Activated CD4-positive, alpha-beta T cell treated with anti-CD3 and anti-CD28 coated beads, Interleukin-10, Interleukin-2, amounts not matched to agents 100 ng/mL and 50 ng/mL, durations not matched to agents 16 hours and 8 hours (primary cell): ENCODE measurements around the gene NLRP1.
A peak's percentile ranks its signal among the peaks of the same experiment; 100 is the strongest.

Source experiments
- DNase-seq: peaks from one replicate; pipeline ENCODE4 v3.0.0-alpha.2; 2020

NLRP1 gene

DNA sequence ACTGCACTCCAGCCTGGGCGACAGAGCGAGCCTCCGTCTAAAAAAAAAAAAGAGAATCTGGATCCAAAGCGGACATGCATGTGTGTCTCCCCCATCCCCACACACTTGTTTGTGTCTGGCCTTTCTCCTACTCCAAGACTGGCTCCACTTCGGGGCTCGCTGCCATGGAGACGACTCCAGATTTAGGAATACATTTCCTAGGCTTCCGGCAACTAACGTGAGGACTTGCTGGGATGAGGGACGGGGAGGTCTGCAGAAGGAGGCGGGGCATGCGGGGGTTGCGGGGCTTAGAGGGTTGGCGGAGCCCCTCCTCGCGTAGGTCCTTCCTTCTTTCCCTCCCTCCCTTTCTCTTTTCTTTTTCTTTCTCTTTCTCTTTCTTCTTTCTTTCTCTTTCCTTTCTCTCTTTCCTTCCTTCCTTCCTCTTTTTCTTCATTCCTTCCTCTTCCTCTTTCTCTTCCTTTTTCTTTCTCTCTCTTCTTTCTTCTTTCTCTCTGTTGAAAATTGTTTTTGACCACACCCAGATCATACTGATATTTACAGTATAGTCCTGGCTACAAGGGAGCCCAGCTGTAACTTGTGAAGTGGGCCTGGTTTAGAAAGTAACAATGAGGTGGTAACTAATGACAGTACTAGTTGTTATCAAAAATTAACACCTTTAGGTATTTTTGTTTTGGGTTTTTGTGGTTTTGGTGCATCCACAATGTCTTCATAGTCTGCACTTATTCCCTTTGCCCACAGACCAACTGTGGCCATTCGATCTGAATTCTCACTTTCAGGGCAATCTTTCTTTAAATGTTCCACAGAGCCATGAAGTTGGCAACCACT, 72.7 kb downstream of the NLRP1 start:
- DNase-seq, result no peak

DNA sequence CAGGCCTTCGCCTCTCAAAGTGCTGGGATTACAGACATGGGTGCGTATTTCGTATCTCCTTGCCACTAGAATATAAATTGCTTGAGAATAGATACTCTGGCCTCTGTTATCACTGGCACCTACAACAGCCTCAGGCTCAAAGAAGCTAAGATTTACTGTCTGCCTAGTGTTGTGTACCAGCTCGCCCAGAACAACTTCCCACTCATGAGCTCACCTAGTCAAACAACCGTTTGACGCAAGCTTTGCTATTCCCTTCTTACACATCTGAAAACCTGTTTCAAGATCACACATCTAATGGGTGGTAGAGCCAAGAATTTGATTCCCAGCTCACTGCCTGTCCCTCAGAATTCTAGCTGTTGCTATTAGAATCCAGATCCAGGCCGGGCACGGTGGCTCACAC, 73.5 kb downstream of the NLRP1 start:
- no peak for DNase-seq

DNA sequence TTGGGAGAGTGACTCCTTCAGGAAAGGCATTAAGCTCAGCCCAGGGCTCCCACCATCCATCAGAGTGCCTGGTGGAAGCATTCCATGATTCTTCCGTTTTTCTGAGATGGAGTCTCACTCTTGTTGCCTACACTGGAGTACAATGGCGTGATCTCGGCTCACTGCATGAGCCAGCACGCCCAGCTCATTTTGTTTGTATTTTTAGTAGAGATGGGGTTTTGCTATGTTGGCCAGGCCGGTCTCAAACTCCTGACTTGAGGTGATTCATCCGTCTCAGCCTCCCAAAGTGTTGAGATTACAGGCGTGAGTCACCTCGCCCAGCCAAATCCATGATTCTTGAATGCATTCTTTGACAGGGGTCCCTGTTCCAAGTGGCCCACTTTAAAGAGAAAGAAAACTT, 74.8 kb downstream of the NLRP1 start:
- no peak for DNase-seq

DNA sequence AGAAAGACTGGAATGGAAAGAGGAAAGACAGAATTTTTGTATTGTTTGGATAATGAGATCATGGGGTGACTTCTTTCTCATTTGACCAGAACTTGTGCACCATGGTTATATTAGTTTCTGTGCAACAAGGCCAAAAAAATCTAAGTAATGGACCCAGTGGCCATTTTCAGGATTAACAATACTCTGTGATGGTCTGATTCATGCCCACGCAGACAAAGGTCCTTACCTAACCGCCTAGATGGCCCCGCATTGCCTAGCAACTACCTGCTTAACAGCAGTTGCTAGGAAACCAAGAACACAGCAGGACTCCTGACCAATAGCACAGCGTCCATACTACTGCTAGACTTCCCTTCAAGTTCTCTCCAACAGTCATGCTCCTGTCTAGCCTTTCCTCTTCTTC, 75.5 kb downstream of the NLRP1 start:
- DNase-seq, result no peak

DNA sequence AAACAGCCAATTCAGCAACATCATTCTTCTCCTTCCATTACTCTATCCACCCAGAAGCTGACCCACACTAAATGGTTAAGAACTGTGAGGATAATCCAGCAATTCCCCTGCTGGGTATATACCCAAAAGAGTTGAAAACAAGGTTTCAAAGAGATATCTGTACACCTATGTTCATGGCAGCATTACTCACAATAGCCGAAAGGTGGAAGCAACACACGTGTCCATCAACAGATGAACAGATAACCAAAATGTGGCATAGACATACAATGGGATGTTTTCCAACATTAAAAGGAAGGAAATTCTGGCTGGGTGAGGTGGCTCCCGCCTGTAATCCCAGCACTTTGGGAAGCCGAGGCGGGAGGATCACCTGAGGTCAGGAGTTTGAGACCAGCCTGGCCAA, 78.0 kb downstream of the NLRP1 start:
- no peak for DNase-seq

DNA sequence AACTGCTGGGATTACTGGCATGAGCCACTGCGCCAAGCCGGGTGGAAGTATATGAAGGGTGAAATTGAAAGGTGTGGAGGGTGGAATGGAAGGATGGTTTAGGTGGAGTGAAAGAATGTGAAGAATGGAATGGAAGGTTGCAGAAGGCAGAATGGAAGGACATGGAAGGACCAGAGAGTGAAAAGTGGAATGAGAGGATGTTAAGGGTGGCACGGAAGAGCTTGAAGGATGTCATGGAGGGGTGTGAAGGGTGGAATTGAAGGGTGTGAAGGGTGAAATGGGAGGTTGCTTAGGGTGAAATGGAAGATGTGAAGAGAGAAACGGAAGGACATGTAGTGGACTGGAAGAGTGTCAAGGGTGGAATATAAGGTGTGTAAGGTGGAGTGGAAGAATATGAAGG, 81.8 kb downstream of the NLRP1 start:
- no peak for DNase-seq

DNA sequence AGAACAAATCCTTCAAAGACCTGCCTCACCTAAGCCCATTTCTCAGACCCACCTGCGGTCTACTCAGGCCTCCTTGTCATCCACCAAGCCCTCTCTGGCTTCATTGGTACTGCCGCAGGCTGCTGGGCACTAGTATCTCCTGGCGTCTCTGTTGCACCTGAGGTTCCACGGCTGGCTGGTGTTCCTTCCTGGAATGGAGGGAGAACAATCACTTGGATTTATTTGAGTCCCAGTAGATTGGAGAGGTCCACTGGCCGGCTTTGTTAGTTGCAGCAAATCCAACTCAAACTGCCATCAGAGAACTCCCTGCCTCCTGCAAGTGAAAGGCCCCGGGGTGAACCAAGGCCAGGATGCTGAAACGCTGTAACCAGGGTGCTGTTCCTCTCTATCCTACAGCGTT, 82.6 kb downstream of the NLRP1 start:
- no peak for DNase-seq

DNA sequence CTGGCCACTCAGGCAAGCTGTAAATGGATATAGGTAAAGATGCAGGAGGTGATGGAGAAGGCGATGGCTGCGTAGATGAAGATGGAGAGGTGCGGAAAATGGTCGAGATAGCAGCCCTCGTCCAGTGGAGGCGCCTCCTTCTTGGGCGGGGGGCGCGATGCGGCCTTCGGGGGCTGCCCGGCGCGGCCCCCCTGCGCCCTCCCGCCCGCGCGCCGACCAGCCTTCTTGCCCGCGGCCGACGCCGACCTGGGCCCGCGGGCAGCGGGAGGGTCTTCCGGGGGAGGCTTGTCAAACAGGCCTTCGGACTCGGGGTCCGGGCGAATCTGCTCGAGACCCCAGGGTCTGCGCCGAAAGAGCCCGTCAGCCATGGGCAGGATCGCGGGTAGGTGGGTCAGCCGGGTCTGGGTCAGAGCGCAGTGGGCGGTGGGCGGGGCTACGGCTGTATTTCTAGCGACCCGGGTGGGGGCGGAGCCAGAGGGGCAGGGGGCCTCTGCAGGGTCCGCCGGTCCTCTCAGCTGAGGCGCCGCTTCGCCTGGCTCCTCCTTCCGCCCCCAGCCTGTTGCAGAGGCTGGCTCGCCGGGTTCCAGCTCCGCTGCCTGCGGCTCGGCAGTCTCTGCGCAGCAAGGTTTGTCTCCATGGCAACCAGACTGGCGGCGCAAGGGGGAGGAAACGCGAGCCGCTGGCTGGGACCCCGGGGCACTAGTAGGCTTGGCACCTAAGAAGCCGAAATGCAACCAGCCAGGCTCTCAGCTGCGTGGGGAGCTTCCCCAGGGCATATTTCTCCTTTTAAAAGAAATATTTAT, 83.5 kb downstream of the NLRP1 start:
- peak; percentile 77 for DNase-seq

DNA sequence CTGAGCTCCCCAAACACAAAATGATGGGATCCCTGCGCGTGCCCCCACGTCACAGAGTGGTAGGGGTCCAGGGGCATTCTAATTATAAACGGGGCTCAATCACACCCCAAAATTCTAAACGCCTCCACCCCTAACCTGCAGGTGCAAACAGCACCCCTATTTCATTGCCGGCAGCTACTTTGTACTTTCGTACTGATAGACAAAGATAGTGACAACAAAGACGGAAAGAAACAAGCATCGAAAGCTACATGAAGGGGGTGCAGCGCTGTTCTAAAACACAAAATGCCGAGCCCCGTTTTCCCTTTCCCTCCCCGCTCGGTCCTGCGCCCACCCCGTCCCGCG, 84.1 kb downstream of the NLRP1 start:
- DNase-seq, result no peak

DNA sequence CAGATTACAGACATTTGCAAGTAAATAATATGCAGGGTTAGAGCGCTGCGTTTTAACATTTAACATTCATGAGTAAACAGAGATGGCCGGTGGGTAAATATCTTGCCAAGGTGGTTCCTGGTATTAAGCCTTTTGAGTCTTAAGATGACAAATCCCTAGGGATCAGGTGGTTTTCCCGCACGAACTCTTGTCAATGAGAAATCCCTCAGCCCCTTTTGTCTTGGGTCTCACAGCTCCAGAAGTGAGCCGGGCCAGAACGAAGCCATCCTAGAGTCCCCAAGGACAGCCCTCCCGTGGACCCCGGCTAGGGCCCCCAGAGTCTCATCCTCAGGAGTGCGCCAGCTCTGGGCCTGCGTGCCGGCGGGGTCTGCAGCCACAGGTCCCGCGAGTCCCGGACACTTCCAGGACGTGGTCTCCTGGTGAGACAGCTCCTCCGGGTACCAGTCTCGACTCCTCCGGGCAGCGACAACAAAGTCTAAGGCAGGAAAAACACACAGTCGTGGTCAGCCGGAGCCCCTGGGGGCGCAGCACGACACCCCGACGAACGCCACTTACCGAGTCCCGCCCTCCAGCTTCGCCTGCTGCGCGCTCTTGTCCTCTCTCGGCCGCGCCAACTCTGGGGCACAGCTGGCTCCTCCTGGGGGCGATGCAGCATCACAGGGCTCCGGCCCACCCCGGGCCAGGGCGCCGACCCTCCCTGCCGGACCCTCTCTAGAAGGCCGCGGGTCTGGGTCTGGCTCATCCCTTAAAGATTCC, 84.7 kb downstream of the NLRP1 start:
- no peak for DNase-seq

DNA sequence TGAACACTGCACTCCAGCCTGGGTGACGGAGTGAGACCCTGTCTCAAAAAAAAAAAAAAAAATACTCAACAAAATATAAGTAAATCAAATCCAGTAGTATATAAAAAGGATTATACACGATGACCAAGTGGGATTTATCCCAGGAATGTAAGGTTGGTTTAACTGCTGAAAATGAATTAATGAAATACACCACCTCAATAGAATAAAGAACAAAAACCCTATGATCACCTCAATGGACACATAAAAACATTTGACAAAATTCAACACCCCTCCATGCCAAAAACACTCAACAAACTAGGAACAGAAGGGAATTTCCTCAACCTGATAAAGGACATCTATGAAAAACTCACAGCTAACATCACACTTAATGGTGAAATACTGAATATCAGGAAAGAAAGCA, 91.3 kb downstream of the NLRP1 start:
- DNase-seq, result no peak

DNA sequence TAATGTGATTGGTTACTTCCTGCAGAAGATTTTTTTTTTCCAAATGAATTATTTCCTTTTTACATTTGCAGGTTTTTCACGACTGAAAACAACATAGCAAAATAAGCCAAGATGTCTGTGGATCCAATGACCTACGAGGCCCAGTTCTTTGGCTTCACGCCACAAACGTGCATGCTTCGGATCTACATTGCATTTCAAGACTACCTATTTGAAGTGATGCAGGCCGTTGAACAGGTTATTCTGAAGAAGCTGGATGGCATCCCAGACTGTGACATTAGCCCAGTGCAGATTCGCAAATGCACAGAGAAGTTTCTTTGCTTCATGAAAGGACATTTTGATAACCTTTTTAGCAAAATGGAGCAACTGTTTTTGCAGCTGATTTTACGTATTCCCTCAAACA, 95.6 kb downstream of the NLRP1 start:
- no peak for DNase-seq

DNA sequence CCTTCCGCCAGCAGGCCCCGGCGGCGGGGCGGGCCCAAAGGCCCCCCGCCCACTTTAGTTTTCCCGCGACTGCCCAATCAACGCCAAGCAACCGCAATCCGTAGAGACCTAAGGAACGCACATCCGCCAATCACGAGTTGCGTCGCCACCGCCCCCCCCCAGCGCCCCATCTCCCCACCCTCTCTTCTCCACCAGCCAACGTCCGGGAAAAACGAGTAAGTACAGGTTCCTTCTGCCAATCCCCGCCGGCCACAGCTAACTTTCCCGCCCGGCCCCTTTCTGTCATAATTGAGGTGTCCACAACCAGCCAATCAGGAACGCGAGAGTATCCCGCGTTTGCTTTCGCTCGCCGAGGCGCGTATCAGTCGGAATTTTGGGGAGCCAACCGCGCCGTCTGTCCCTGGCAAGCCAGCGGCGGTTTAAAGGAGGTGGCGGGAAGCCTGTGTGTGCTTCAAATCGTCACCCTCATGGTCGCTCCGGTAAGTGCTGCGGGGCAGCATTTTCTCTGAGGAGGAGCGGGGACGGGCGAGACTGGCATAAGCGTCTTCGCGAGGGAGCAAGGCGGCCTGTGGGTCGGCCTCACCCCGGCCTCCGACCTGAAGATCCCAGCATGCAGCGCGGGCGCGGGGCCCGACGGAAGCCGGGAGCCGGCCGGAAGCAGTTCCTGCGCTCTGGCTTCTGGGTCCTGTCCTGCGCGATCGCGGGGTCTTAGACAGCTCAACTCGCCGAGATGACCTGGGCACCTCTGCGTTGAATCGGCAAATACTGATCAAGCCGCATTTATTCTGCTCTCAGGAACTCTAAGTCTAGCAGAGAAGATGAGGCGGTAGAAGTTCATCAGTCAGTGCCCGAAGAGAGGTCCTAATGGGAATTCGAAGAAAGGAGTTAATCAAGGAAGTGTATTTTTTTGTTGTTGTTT, 97.8 kb downstream of the NLRP1 start, which contains the start of gene MIS12:
Gene MIS12, plus strand, starts transcription at position 361 of the 919 bp plus-strand sequence. CDS start 2,297 bp downstream, outside the sequence.
- DNase-seq, result peak; percentile 99

DNA sequence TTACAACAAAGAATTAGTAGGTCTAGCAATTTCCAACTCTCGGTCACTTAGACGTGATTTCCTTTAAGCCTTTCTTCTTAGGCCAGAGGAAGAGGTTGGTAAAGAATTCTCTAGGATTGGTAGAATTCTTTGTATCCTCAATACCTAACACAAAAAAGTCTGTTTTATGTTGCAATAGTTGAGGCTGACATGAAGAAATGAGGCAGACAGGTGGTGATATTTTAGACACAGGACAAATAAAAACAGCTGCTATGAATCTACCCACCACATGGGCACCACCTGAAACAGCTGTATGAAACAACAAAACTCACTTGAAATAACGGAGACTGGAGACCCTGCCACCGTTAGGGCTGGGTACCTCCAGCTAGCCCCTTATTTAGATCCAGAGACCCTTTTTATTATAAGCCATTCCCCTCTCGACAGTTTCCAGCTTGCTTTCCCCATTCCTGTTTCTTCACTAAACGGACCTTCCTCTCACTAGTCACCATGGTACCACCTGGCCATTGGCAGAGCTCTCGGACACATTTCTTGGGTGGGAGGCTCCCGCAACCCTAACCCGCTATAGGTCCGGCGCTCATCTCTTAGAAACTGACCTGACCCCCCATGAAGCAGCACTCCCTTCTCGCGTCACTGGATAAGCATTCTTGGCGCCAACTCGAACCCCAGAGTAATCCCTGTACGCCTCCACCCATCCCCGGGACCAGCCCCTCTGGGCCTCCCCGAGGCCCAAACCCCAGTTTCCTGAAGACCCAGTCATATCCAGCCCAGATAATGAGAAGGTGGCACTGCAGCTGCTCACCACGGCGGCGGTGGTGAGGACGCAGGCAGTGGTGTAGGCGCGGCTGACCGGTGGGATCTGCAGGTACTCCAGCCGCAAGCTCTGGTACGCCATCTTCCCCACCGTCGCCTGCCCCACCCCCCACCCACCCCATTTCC, 98.8 kb downstream of the NLRP1 start, which contains the start of gene DERL2:
Gene DERL2, minus strand, starts transcription at position 909 of the 936 bp plus-strand sequence. Its CDS starts 17 bp downstream, at position 892.
- no peak for DNase-seq

DNA sequence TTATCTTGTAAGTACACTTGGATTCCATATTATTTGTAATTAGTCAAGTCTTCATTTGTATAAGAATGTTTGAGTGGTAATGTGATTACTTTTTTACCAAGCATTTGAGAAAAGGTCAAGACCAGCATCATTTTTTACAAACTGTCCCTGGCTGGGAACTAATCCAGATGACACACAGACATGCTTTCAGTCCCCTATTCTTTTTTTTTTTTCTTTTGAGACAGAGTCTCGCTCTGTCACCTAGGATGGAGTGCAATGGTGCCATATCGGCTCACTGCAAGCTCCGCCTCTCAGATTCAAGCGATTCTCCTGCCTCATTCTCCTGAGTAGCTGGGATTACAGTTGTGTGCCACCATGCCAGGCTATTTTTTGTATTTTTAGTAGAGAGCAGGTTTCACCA, 102.9 kb downstream of the NLRP1 start:
- no peak for DNase-seq

DNA sequence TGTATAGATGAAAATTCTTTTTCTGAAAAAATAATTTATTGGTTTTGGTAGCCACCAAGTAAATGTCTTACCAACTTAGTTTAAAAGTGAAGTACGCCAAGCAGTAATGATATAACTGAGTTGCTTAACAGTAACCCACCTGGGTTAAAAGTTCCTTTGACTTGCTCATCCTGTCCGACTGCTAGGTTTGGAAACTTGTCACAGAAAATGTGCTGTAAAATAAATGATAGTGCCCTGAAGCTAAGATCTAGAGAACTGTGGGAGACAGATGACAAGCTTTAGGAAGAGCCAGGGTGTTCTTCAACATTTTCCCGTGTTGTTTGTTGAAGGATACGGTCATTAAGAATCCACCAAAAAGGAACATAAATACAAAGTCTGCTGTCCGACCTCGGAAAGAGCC, 103.3 kb downstream of the NLRP1 start:
- no peak for DNase-seq

DNA sequence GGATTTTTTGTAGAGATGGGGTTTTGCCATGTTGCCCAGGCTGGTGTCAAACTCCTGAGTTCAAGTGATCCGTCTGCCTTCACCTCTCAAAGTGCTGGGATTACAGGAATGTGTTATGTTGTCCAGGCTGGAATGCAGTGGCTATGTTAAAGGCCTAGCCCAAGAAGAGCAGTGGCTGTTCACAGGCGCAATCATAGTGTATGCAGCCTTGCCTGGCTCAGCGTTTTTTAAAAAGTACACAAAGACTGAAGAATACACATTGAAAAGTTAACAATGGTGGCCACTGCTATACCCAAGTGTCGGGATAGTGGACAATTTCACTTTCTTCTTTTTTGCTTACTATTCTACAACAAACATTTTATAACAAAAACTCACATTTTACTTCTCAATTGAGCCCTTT, 105.3 kb downstream of the NLRP1 start:
- DNase-seq, result no peak

DNA sequence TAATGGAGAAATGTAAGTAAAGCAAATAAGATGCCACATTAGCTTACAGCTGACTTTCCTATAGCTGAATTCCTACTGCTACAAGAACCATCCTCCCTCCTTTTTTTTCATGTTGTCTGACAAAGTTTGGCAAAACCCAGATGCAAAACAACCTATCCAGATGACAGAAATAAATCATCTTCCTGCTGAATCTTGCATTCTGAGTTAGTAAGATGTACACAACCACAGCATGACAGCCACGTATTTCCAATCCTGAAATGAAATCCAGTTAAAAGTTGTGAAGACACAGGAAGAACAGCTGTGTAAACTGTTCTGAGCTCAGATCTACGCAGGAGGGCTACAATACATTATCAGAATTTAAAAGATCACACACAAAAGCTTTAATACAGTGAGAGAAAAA, 110.4 kb downstream of the NLRP1 start:
- no peak for DNase-seq

DNA sequence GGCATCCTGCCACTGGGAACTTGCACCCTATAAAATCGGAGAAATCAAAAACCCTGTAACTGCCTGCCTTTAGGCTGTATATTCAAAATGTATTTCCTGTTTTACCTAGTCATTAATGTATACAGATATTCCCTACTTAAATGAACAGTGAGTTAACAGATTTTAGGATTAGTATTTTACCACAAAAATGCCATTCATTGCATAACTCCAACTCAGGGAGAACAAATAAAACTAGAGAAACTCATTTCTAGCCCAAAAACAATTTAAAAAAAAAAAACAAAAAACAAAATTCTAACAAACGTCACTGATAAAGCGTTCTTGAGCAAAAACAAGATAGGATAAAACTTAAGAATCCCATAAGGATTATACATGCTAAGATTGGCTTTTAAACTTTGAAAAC, 111.8 kb downstream of the NLRP1 start:
- DNase-seq, result no peak

DNA sequence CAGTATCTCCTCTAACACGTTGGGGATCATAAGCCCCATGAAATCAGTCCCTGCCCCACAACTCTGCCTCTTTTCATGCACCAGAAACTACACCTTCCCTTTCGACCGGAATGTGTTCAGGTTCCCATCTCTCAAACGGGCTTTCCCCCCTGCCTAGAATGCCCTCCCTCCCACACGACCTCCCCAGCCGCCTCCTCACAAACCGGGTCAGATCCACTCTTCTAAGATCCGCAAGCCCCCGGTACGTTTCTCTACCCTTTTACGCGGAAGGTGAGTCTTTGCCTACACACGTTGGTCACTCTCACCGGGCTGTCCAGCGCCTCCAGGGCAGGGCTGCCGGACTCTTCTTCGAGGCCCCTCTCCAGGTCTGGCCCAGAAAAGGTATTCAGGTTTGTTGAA, 116.2 kb downstream of the NLRP1 start:
- peak; percentile 23 for DNase-seq

DNA sequence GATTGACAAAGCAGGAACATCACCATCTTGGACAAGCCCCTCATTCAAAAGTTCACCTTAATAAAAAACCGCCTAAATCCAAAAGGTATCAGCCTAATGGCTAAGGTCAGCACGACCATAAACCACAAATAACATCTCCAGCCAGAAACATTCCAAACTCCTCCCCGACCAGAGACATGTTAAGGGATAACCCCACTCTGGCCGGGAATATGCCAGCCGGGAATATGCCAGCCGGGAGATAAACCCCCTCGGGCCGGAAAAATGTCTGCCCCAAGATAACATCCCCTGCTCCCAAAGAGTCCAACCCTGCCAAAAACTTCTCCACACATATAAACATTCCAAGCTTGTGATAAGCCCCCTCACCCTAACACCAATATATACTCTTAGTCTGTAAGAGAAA, 116.9 kb downstream of the NLRP1 start:
- no peak for DNase-seq
